ENCODE results near the gene CDH2.

Gene CDH2

DNA sequence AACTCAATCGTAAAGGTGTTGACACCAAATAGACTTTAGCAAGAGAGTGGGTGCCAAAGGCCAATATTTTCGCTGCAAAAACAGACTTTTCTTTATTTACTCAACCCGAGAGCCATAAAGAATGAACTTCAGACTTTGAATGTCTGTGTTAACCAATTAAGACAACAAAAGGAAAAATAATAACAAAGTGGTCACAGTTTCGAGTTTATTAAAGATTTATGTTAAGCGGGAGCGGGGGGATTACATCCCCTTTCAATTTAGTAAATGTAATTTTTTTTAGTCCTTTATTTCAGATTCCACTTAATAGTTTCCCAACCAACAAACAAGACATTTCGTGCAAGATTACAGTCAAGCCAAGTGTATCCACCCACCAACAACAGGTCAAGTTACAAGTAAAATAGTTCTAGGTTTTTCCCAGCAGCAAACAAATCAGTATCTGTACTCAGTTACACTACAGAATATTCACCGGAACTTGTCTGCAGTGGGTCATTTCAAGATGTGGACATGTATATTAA, 9.0 kb downstream of the CDH2 start:
- no peak for DNase-seq

DNA sequence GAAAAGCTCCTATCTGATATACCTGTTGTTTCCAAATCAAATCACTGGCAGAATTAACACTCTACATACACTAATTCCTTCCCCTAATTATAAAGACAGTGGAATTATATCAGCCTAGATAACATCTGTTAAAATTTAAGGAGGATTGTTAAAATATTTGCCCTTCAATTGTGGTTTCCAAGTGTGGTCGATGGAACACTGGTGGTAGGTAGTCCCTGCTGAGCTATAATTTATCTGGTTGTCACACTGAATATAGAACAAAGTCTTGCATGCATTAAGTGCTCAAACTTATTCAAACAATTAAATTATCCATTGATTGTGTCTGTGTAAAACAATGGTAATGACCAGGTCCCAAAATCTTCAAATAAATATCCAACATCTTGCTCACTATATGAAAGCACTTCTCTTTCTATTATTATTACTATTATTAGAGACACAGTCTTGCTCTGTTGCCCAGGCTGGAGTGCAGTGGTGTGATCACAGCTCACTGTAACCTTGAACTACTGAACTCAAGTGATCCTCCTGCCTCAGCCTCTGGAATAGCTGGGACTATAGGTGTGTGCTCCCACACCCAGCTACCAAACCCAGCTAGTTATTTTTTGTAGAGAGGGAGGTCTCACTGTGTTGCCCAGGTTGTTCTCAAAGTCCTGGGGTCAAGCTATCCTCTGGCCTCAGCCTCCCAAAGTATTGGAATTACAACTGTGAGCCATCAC, 12.0 kb downstream of the CDH2 start:
- no peak for DNase-seq

DNA sequence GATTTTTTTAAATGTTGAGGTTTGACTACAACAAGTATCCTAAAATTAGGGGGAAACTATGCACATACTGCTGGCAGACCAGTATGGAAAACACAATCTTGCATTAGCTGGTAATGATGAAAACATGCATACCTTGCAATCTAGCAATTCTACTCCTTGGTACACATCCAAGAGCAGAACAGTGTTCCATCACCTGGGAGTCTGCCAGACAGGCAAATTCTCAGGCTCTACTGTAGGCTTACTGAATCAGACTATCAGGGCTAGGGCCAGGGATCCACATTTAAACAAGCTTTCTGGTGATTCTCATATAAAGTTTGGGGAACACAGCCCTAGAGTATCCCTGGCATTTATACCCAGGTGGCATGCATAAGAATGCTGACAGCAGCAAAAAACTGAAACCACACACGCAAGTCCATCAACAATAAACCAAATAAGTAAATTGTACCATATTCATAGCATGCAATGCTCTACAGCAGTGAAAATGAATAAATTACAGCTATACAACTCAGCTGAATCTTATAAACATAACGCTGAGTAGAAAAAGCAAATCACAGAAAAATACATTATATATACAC, 13.6 kb downstream of the CDH2 start:
- DNase-seq, result no peak

DNA sequence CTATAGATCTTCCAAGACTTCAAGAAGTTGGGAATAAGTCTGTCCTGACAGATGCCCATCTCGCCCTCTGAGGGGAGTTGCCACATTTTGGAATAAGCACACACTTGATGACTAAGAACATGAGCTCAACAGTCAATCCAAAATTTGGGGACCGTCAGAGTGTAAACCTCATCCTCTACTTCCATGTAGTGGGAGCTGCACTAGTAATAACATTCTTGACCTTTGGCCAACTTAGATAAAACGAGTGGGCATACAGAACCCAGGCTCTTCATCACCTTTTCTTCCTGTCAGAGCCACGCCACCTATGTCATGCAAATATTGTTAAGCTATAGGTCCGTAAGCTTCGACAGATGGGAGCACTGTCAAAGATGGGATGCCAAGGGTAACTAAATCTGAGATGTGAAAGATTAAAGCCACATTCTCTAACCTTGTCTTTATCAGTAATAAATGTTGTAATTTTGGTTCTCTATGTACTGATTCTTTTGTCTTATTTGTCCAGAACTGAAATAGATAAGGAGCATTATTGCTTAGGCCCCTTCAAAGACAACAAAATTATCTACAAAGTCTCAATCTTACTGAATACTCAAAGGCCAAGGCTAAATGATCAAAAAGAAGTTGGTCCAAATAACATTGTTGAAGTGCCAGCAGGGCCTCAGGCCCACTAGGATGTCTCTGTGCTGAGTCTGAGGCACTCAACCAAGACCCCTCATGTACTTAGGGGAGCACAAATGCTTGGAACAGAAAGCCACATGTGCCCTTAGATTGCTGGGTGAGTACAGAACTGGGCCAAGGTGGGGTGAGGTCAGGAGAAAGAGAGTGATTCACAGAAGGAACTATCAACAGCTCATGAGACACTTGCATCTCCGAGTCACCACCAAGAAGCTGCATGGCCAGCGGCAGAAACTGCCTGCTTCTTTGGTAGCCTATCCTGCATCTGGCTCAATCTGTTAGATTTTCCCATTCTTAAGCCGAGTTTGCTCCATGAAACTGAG, 15.0 kb downstream of the CDH2 start:
- DNase-seq, result no peak

DNA sequence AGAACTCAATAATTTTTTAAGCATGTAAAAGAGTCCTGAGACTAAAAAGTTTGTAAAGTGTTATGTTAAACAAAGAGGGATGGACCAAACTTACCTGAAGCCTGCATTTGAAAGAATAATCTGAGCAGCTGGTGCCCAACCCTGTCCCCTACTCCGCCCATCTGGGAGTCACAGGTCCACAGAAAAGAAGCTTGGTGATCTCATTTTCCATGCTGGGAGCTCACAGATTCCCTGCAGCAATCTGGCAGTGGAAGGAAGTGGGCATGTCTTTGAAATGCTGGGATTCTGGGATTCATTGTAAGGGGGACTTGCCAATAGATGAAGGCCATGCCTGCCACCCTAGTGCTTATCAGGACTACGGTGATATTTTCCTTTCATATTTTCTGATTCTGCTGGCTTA, 17.9 kb downstream of the CDH2 start:
- no peak for DNase-seq

DNA sequence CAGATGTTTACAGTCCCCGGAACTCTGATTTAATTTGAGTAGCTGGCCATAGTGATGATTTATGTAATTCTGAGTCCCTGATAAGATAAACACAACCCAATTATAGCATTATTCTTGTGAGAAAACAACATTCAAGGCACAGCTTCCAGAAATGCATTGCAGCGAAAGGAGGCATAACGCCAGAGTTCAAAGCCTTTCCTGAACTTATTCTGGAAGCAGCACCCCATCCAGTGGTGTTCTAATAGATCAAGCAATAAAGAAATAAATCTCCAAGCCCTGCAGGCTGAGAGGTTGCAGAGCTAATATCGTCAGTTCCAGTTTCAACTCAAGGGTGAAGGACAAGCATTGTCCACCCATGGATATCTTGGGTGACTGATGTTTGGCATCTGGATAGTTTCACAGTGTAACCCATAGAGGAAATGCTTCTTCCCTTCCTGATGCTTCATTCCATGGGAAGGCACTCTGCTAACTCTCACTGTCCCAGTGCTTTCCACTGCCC, 18.8 kb downstream of the CDH2 start:
- no peak for DNase-seq

DNA sequence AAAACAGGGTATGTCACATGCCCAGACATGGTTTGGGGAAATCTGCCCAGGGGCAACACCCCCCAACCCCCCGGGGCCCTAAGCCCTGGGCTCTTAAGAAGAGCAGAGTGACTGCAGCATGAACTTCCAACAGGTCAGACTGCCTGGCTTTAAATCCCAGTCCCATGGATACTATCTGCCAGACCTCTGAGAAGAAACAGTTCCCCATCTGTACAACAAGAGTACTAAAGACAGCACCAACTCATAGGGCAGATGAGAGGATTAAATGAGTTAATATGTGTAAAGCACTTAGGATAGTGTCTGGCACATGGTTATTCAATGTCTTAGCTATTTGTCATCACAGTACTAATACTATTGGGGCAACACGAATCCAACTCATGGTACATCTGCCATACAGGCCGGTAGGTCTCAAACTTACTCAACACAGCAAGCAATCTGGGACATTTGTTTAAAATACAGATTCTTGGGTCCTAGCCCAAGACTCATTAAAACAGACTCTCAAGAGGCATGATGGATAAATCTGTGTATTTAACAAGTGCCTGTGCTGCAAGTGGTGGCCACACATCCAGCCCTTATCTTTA, 23.4 kb downstream of the CDH2 start:
- DNase-seq, result peak; percentile 29

DNA sequence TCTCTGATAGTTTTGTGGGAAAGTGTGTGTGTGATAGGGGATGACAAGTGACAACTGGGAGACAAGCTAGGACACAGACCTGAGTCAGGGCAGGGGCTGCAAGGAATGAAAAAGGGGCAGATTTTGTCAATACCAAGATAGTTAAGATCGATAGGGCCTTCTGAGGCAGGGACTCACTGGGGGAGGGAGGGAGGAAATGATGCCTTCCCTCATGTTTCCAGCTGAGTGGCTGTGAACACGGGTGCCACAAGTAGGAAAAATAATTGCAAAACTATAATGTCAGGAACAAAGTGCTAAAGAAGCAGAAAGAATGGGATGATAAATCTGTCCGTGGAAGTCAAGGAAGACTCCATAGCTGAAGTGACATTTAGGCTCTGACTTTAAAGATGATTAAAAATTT, 24.2 kb downstream of the CDH2 start:
- no peak for DNase-seq

DNA sequence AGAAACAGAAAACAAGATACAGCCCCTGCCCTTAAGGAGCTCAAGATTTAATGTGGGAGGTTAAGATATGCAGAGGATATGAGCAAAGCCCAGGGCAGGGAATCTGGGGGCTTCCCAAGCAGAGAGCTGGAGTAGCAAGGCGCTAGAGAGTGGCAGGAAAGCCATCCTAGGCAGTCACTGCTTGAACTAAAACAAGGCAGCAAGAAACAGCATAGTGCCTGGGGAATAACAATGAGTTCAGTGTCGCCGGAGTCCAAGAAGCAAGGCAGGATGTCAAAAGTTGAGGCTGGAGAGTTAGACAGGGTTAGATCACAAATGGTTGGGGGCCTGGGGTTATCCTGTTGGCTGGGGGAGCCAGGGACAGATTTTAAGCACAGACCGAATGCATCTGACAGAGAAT, 24.6 kb downstream of the CDH2 start:
- no peak for DNase-seq

DNA sequence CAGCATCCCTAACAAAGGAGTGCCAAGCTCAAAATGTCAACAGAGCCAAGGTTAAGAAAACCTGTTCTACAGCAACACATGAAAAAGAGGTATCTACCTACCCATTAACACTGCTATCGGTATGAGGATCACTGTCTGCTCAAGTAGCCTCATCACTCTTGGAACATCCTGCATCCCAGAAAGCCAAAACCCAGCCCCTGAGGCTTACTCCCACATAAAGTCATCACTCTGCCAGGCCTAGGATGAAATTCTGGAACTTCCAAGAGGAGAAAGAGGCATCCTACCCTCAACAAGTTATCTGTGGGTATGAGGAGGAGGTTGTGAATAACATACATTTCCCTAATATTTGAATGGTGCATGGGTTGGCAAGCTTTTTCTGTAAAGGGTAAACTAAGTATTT, 25.5 kb downstream of the CDH2 start:
- no peak for DNase-seq

DNA sequence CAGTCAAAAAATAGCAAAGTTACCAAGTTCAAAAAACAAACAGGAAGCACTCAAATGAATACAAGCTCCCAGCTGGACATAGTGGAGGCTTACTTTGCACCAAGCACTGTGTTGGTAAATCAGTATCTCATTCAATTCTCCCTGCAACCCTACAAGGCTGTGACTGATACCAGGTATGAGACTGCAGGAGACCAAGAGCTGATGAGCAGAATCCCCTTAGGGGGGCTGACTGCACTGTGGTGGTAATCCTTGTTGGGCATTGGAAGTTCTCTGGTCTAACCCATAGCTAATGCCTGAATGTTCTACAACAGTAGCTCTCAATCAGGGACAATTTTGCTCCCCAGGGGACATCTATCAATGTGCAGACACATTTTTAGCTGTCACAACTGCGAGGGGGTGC, 26.0 kb downstream of the CDH2 start:
- no peak for DNase-seq

DNA sequence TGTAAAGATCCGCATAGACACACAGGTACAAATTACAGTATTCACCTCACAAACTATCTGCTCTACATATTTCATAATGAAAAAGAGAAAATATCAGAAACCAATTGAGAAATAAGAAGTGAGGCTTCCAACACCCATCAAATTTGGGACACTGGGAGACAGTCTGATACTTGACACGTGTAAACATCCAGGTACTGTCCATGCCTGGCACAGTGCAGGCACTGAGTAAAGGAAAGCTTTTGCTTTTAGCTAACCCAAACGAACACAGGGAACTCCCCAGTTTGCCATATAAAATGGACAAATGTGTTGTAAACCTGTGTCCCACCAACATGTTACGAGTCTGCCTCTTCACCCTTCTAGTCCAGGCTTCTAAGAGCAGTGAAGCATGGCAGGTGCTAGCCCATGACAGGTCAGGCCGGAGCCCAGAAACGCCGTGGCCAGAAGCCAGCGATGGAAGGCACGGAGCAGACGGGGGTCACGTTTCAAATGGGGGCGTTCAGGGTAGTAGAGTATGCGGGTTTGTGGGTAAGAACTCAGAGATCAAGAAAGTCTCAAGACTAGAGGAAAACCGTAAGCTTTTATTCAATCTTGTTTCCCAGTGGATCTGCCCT, 27.0 kb downstream of the CDH2 start:
- DNase-seq, result peak; percentile 16

DNA sequence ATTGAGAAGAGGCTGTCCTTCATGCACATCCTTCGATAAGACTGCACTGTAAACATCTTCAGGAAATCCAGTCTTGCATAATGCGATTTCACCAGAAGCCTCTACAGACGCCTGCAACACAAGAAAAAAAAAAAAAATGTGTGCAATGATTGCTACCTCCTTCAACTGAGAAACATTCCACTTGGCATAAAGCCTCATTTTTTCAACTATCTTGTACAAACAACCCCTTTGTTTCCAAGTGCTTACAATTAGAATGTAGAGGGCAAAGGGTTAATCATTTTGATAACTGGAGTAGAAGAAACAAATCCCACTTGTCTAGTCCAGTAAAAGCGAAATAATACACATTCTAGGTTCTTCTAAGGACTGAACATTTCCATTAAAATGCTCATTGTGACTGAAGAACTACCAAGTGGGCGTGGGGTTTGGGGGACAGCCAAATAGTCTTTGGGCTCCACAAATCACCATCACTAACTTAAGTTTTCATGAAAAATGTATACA, 29.2 kb downstream of the CDH2 start:
- peak; percentile 53 for DNase-seq

DNA sequence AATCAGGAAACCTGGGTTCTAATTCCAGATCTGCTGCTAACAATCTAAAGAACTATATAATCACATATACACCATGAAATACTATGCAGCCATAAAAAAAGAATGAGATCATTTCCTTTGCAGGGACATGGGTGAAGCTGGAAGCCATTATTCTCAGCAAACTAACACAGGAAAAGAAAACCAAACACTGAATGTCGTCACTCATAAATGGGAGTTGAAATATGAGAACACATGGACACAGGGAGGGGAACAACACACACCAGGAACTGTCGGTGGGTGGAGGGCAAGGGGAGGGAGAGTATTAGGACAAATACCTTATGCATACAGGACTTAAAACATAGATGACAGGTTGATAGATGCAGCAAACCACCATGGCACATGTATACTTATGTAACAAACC, 33.2 kb downstream of the CDH2 start:
- no peak for DNase-seq

DNA sequence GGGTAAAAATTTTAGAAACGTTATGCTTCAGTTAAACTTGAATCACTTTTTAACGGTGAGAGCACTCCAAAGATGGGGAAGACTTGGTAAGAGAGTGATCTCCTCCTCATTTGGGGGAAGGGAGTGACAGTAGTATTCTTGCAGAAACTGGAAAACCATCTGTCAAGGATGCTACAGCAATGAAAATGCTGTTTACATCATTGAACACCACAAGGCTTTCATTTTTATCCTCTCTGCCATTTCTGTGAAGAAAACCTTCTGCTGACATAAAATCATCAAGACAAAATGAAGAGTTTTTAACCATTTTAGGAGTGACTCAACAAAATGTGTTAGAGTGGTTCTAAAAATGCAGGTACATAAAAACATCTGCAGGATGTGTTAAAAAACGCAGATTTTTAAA, 38.1 kb downstream of the CDH2 start:
- no peak for DNase-seq

DNA sequence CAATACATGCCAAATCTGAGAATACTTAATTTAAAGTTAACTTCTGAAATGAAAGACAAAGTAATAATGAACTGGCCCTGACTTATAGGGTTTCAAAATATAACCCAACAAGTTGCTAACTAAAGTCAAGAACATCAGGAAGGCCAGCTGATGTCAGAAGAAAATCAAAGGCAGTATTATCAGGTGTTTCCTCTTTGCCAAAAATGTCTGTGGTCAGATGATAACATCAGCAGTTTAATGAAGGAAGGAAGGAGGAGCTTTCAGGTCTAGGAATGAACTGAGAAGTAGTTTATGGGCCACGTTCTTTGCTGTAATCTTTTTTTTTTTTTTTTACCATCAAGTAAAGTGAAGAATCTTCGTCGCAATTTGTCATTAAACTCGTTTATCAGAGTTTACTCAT, 40.9 kb downstream of the CDH2 start:
- no peak for DNase-seq

DNA sequence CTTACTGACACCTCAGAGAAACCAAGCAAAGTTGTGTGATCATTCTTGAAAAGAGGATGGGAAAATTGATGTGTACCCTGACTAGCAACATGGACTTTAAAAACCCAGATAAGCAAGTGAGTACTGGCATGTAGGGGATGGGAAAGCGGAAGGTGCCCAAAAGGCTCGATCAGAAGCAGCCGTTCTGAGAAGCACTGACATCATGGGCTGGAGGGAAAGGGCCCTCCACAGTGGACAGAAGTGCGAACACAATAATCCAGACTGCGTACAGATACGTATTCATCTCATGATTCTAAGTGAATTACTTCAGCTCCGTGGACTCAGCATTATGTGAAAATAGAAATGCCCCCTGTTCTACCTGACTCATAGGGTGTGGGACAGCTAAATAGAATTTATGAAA, 42.2 kb downstream of the CDH2 start:
- DNase-seq, result no peak

DNA sequence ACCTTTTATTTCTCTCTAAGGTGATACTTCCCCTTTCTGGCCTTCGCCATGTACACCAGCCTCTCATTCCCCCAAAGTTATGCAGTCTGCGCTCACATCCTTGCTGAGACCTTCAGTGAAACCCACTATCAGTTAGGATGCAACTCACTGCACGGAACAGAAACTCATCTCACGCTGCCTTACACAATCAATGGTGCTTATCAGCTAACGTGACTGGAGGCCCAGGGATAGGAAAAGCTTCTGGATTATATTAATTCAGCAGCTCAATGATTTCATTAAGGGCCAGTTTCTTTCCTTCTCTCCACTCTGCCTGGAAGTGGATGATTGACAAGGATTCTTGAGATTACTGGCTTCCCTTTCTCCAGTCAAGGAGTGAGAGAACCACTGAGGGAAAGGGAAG, 44.8 kb downstream of the CDH2 start:
- no peak for DNase-seq

DNA sequence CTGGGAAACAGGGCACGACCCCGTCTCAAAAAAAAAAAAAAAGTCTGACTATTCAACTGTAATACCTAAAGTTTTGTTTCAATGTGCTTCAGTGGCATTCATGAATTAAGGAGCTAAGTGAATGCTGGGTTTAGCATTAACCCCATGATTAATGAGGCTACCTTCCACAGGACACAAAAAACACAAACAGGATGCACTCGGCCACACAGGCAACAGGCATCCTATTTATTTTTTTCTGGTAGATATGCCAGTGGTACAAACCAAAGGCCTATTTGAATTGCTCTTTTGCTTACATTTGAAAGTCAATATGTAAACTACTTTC, 48.3 kb downstream of the CDH2 start:
- no peak for DNase-seq

DNA sequence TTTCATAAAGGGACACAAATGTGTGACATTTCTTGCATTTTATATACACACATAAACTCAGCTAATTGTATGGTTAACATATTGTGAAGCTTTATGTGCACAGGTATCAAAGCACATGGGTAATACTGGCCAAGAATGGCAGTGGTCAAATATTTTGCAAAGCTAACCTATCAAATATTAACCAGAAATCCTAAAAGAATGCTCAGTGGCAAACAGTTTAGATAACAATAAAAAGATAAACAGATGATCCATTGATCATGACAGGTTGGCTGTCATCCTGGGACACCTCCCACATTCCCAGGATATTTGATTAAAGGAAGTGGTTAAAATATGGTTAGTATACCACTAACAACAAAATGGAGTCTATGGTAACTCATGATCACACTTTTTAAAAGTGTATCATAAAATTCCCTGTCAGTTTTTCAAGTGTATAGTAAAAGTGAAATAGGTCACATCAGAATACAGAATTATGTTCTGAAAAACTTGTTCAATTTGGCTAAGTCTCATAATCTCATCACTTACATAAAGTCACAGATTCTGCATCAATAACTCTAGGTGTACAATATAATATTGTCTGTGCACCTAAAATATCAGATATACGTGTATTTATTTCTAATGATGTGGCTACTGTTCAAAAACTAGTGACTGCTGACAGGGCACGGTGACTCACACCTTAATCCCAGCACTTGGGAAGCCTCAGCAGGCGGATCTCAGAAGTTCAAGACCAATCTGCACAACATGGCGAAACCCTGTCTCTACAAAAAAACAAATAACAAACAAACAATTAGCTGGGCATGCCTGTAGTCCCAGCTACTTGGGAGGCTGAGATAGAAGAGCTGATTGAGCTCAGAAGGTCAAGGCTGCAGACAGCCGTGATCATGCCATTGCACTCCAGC, 48.9 kb downstream of the CDH2 start:
- DNase-seq, result no peak

DNA sequence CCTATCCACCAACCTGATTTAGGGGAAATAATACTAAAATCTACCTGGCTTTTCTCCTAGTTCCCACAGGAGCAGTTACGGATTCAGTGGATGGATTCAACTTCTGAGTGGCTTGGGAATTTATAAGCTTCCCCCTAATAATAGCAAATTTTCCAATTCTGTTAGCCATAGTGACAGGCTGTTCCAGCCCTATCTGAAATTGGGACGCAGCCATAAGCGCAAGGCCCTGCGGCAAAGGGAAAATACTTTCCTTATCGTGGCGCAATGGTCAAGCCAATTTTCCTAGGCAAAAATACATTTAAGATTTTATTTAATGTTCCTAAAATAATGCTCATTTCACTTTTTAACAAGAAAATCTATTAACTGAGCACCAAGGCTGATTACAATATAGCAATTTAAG, 49.7 kb downstream of the CDH2 start:
- DNase-seq, result no peak

DNA sequence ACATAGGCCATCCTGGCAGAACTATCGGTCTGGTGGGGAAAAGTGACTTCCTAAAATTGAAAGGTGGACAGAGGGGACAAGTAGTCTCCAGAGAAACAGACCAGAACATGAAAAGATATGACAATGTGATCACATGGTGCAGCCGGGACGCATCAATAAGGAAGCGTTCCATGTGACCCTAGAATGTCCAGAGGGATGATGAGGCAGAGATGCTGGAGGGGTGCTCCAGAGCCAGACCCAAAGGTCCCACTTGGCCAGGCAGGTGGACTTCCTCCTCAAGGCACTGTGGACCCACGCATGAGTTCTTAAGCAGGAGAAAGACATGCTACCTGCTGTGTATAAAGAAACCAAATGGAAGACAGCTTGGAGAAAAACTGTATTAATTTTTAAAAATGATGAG, 50.2 kb downstream of the CDH2 start:
- DNase-seq, result no peak
